H1 (cell line): ENCODE results near the gene GRAMD1B. TPM values are rescaled to one million over a fixed set of nuclear protein-coding genes. Genes with fewer than 3 reads are reported as not detected.

ENCODE experiments used
- CTCF ChIA-PET: fragments of 300-600 bp; sonication (Branson Sonifier 250); formaldehyde crosslinking; loops from one replicate; lab custom pipeline; 2021; ENCODE audit not compliant: partially characterized antibody; lab: Charles Lee
- POLR2A ChIA-PET: fragments of 300-600 bp; sonication (Branson Sonifier 250); formaldehyde crosslinking; loops from one replicate; lab custom pipeline; 2021; ENCODE audit warnings: inconsistent platforms; ENCODE audit not compliant: partially characterized antibody; lab: Charles Lee
- DNase-seq, 2 experiments: peaks; one replicate each; pipeline versions ENCODE4 v3.0.0 to v3.0.0-alpha.2; 2010 to 2022; ENCODE audit warnings: low spot score in 2 of 2, low read depth in 1 of 2, mixed read lengths in 1 of 2
- FAIRE-seq: peaks from 2 replicates; lab custom pipeline; 2011; peaks lifted over from hg19 to GRCh38; lab: Jason Lieb, UNC
- H2AFZ ChIP-seq: 2 replicates; pipeline ENCODE4 v1.8.1; 2012; ENCODE audit warnings: low read length, inconsistent platforms
- H2AK5ac ChIP-seq: 2 replicates; pipeline ENCODE4 v1.6.1; 2013; ENCODE audit warnings: low read depth, low read length
- H2BK120ac ChIP-seq: replicated peaks from 2 replicates; pipeline ENCODE3; 2013; ENCODE audit warnings: low read depth, low read length, inconsistent platforms
- H2BK12ac ChIP-seq: 2 replicates; pipeline ENCODE4 v1.6.1; 2013; ENCODE audit warnings: low read depth, low read length
- H2BK15ac ChIP-seq: 2 replicates; pipeline ENCODE4 v1.6.1; 2013; ENCODE audit warnings: low read length
- H2BK20ac ChIP-seq: 2 replicates; pipeline ENCODE4 v1.6.1; 2013; ENCODE audit warnings: low read length
- H2BK5ac ChIP-seq: 2 replicates; pipeline ENCODE4 v1.6.1; 2013; ENCODE audit warnings: low read depth, low read length
- H3K14ac ChIP-seq: 2 replicates; pipeline ENCODE4 v1.6.1; 2013; ENCODE audit warnings: inconsistent platforms; ENCODE audit not compliant: insufficient read length
- H3K18ac ChIP-seq: 2 replicates; pipeline ENCODE4 v1.6.1; 2013; ENCODE audit warnings: low read length; ENCODE audit errors: extremely low read depth
- H3K23ac ChIP-seq: 2 replicates; pipeline ENCODE4 v1.6.1; 2013; ENCODE audit warnings: inconsistent platforms; ENCODE audit not compliant: insufficient read length
- H3K23me2 ChIP-seq: 2 replicates; pipeline ENCODE4 v1.6.1; 2013; ENCODE audit warnings: low read depth, low read length
- H3K27ac ChIP-seq: 2 replicates; pipeline ENCODE4 v1.6.1; 2011; ENCODE audit warnings: low read depth, low read length, inconsistent platforms
- H3K27me3 ChIP-seq, 4 experiments: replicated peaks in 1 of 4; 1 replicate in 1 of 4; 2 replicates in 3 of 4; pipeline versions ENCODE4 v1.6.1 to v1.8.1; 2011 to 2013; ENCODE audit warnings: low read length in 3 of 4, mild to moderate bottlenecking in 3 of 4, inconsistent platforms in 2 of 4, mixed read lengths in 2 of 4, moderate library complexity in 1 of 4; ENCODE audit not compliant: control insufficient read depth in 3 of 4, insufficient read depth in 3 of 4; ENCODE audit errors: extremely low read depth in 1 of 4
- H3K36me3 ChIP-seq, 4 experiments: 2 replicates each; pipeline versions ENCODE4 v1.6.1 to v1.8.1; 2011 to 2013; ENCODE audit warnings: mild to moderate bottlenecking in 4 of 4, low read length in 3 of 4, moderate library complexity in 2 of 4, control low read depth in 1 of 4, inconsistent platforms in 1 of 4; ENCODE audit not compliant: insufficient read depth in 4 of 4, control insufficient read depth in 2 of 4
- H3K4ac ChIP-seq: replicated peaks from 2 replicates; pipeline ENCODE3; 2013; ENCODE audit warnings: low read length, low read depth, mixed read lengths, inconsistent platforms; ENCODE audit not compliant: insufficient read length
- H3K4me1 ChIP-seq, 4 experiments: replicated peaks in 1 of 4; 1 replicate in 1 of 4; 2 replicates in 3 of 4; pipeline versions ENCODE4 v1.6.1 to v1.8.1; 2011 to 2013; ENCODE audit warnings: low read length in 3 of 4, inconsistent platforms in 2 of 4, mixed read lengths in 1 of 4; ENCODE audit not compliant: insufficient read depth in 4 of 4, control insufficient read depth in 3 of 4
- H3K4me2 ChIP-seq, 2 experiments: 2 replicates each; pipeline versions ENCODE4 v1.6.1 to v1.8.1; 2011 to 2013; ENCODE audit warnings: low read depth in 2 of 2, low read length in 2 of 2, control low read depth in 1 of 2, inconsistent platforms in 1 of 2, mild to moderate bottlenecking in 1 of 2; ENCODE audit not compliant: insufficient read depth in 1 of 2
- H3K4me3 ChIP-seq, 4 experiments: fragments of 200-600, 300-600 bp in 1 of 4; sonication (generic), shearing (Covaris generic), sonication (Bioruptor Twin) in 1 of 4; 2 replicates each; pipeline versions ENCODE4 v1.5.1 to v1.8.1; 2011 to 2016; ENCODE audit warnings: low read length in 4 of 4, low read depth in 3 of 4, control low read depth in 2 of 4, inconsistent platforms in 2 of 4, mild to moderate bottlenecking in 2 of 4, mixed read lengths in 1 of 4, moderate library complexity in 1 of 4; ENCODE audit not compliant: insufficient read depth in 2 of 4; ENCODE audit errors: extremely low read depth in 1 of 4
- H3K56ac ChIP-seq: replicated peaks from 2 replicates; pipeline ENCODE3; 2013; ENCODE audit warnings: low read depth, mild to moderate bottlenecking, mixed read lengths, low read length, inconsistent platforms; ENCODE audit not compliant: insufficient read length
- H3K79me1 ChIP-seq: 2 replicates; pipeline ENCODE4 v1.6.1; 2013; ENCODE audit warnings: low read depth, low read length, control low read depth
- H3K79me2 ChIP-seq, 2 experiments: 2 replicates each; pipeline versions ENCODE4 v1.6.1 to v1.8.1; 2012 to 2013; ENCODE audit warnings: low read length in 2 of 2, mild to moderate bottlenecking in 2 of 2, inconsistent platforms in 1 of 2; ENCODE audit not compliant: insufficient read depth in 2 of 2, control insufficient read depth in 1 of 2
- H3K9ac ChIP-seq, 4 experiments: replicated peaks in 1 of 4; 1 replicate in 1 of 4; 2 replicates in 3 of 4; pipeline versions ENCODE4 v1.6.1 to v1.8.1; 2011 to 2013; ENCODE audit warnings: low read depth in 3 of 4, low read length in 3 of 4, control low read depth in 2 of 4, mild to moderate bottlenecking in 2 of 4, moderate library complexity in 2 of 4, inconsistent platforms in 1 of 4; ENCODE audit errors: extremely low read depth in 1 of 4
- H3K9me3 ChIP-seq, 2 experiments: 2 replicates each; pipeline versions ENCODE4 v1.6.1 to v1.8.1; 2012 to 2013; ENCODE audit warnings: mild to moderate bottlenecking in 2 of 2, moderate library complexity in 2 of 2, control low read depth in 1 of 2, inconsistent platforms in 1 of 2, low read depth in 1 of 2, low read length in 1 of 2, mixed read lengths in 1 of 2; ENCODE audit not compliant: insufficient read depth in 2 of 2
- H4K20me1 ChIP-seq, 2 experiments: replicated peaks in 1 of 2; 2 replicates each; pipeline versions ENCODE3 to v1.8.1; 2011 to 2013; ENCODE audit warnings: inconsistent platforms in 2 of 2, low read length in 2 of 2, mild to moderate bottlenecking in 1 of 2; ENCODE audit not compliant: insufficient read depth in 2 of 2, control insufficient read depth in 1 of 2
- H4K5ac ChIP-seq: 2 replicates; pipeline ENCODE4 v1.6.1; 2013; ENCODE audit warnings: low read length, low read depth, mixed read lengths, inconsistent platforms; ENCODE audit not compliant: insufficient read length
- H4K8ac ChIP-seq: 2 replicates; pipeline ENCODE4 v1.8.0; 2013; ENCODE audit warnings: mild to moderate bottlenecking, moderate library complexity, low read length, inconsistent platforms; ENCODE audit not compliant: insufficient read depth; ENCODE audit errors: extremely low read depth
- H4K91ac ChIP-seq: replicated peaks from 2 replicates; pipeline ENCODE3; 2013; ENCODE audit warnings: low read length, mixed read lengths, inconsistent platforms; ENCODE audit not compliant: insufficient read length
- ASH2L ChIP-seq: fragments of 200-600, 300-600 bp; sonication (generic); IDR thresholded peaks from one replicate; pipeline ENCODE4 v1.7.1; 2017; ENCODE audit warnings: low read length
- CBX8 ChIP-seq: fragments of 300-800, 300-1000 bp; sonication (generic); IDR thresholded peaks from 2 replicates; pipeline ENCODE4 v1.7.1; 2016; ENCODE audit warnings: low read depth, low read length, borderline replicate concordance
- CHD2 ChIP-seq: IDR thresholded peaks from 2 replicates; pipeline ENCODE4 v1.6.1; 2012; ENCODE audit warnings: low read length, improper control_type of control experiment
- CTBP2 ChIP-seq: IDR thresholded peaks from 2 replicates; pipeline ENCODE4 v1.7.0; 2011; ENCODE audit warnings: borderline replicate concordance, mild to moderate bottlenecking, moderate library complexity, mixed read lengths, low read length; ENCODE audit not compliant: insufficient read depth, insufficient read length
- EZH2 ChIP-seq: fragments of 200-600 bp; sonication (generic); IDR thresholded peaks from 2 replicates; pipeline ENCODE4 v1.7.1; 2012; ENCODE audit warnings: low read depth, mild to moderate bottlenecking, moderate library complexity, low read length, inconsistent platforms; ENCODE audit not compliant: severe bottlenecking
- FOSL1 ChIP-seq: IDR thresholded peaks from 2 replicates; pipeline ENCODE4 v1.6.1; 2011; ENCODE audit warnings: mild to moderate bottlenecking, low read depth, low read length, moderate library complexity; ENCODE audit not compliant: insufficient read depth
- GABPA ChIP-seq: IDR thresholded peaks from 2 replicates; pipeline ENCODE4 v1.6.1; 2011; ENCODE audit warnings: mild to moderate bottlenecking, low read length, moderate library complexity, borderline replicate concordance; ENCODE audit not compliant: insufficient read depth
- KDM4A ChIP-seq: IDR thresholded peaks from one replicate; pipeline ENCODE4 v1.7.1; 2012; ENCODE audit warnings: low read depth, mild to moderate bottlenecking, moderate library complexity, low read length, inconsistent platforms; ENCODE audit not compliant: severe bottlenecking
- RFX5 ChIP-seq: IDR thresholded peaks from 2 replicates; pipeline ENCODE4 v1.6.1; 2011; ENCODE audit warnings: low read depth, low read length, improper control_type of control experiment, borderline replicate concordance
- SP1 ChIP-seq: IDR thresholded peaks from 2 replicates; pipeline ENCODE4 v1.6.1; 2011; ENCODE audit warnings: low read depth, low read length
- TCF12 ChIP-seq: IDR thresholded peaks from 2 replicates; pipeline ENCODE4 v1.6.1; 2011; ENCODE audit warnings: low read depth, mild to moderate bottlenecking, low read length
- WGBS, 2 experiments: shearing (Covaris generic) in 1 of 2; methylation state at CpG; one replicate each; pipeline versions ENCODE4 v1.1.6 to v1.1.7; 2013 to 2015; ENCODE audit warnings: low lambda C conversion rate in 2 of 2, mixed read lengths in 2 of 2, inconsistent platforms in 1 of 2, low coverage in 1 of 2, missing lambda C conversion rate in 1 of 2; ENCODE audit not compliant: insufficient replicate concordance in 2 of 2, insufficient coverage in 1 of 2, insufficient read length in 1 of 2; ENCODE audit errors: extremely low coverage in 1 of 2, missing lambda C conversion rate in 1 of 2; 5-methylcytosine and 5-hydroxymethylcytosine counted together
- polyA plus RNA-seq, 7 experiments: library from polyadenylated mRNA; depleted of rRNA in 3 of 7; stranded (reverse) in 5 of 7; unstranded in 2 of 7; fragments of >200 nt in 5 of 7; fragments of 200-250 nt in 2 of 7; gene quantifications; 1 replicate in 5 of 7; 2 replicates in 1 of 7; 4 replicates in 1 of 7; pipeline versions ENCODE4 v1.2.1 to v1.2.3, GENCODE V29; 2011 to 2013; ENCODE audit warnings: missing spikeins in 2 of 7, mixed read lengths in 2 of 7
- total RNA-seq: library from RNA; stranded (reverse); fragmentation: NEBNext Ultra II Directional; extraction: Animal tissue kit (Norgen Biotek cat#: 25700); gene quantifications from 2 replicates; pipeline ENCODE4 v1.2.1, GENCODE V29; 2021

Gene GRAMD1B
- total and polyA plus RNA-seq, 2 of the 8 experiments (the other 6 are each of a cell fraction or from before 2014, with no cell fraction given), result 10.1 to 21.2 TPM

DNA sequence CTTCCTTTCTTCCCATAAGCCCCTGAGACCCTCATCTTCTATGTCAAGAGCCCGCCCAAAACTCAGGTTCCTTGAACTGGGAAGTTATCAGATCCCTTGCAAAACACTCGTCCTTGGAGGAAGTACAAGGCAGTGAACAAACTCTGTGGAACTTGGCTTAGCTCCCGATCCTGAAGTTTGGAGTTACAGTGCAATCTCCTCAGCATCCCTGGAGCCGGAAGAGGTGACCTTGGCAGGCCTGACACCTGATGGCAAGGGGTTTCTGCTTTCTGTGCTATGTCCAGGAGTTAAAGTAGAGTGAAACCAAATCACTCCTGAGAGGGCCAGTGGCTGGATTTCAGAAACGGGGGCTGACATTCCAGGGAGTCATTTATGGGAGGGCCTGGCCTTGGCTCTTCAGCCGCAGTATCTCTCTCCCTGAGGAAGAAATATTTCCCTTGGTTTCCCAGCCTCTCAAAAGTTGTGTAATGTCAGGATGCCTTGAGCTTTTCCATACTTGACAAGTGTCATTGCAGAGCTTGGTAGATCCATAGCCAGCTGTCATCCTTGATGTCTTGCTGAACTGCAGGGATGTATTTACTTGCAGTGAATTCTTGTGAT is 1.9 kb upstream of the GRAMD1B start:
- peaks cover 0 to 15% of the 10 kb centered on the region in 2 experiments; a peak in 2 of 4 replicates for H3K79me2 ChIP-seq
- H3K4me2 ChIP-seq, result no peak overlapping the region
- no peak overlapping the region for H2BK120ac ChIP-seq
- DNase-seq (no peak), FAIRE-seq (no peak)
- H3K14ac ChIP-seq, result no peak overlapping the region
- no peaks in the 10 kb centered on the region for H3K79me1 ChIP-seq
- 84% methylated on average over 5 of the region's 6 CpGs; no CpG with 5 or more reads in 1 of the 2 experiments for WGBS, 2 experiments
- H3K23ac ChIP-seq, result no peak overlapping the region
- H3K27ac ChIP-seq, result no peak overlapping the region
- no peak overlapping the region for H2BK20ac ChIP-seq
- ChIA-PET POLR2A (interaction anchor here (0.6 to 1.5 kb wide), 3 partner anchors 21 to 154 kb away, joined by 3 to 5 read pairs (median 3); no protein-coding TSS in a partner anchor), CTCF (interaction anchor here (1.1 to 6.0 kb wide), 5 partner anchors 12 to 50 kb away, joined by 5 to 57 read pairs (median 11); no protein-coding TSS in a partner anchor)
- H4K91ac ChIP-seq, result no peak overlapping the region
- H3K18ac ChIP-seq, result no peak overlapping the region
- H2BK5ac ChIP-seq, result no peak overlapping the region
- H4K8ac ChIP-seq, result no peak overlapping the region
- H2BK15ac ChIP-seq, result no peak overlapping the region
- H3K36me3 ChIP-seq, result no peaks in the 10 kb centered on the region
- no peak overlapping the region for H2AK5ac ChIP-seq
- H3K4ac ChIP-seq, result no peak overlapping the region
- H2AFZ ChIP-seq, result no peak overlapping the region
- peaks cover 5% of the 10 kb centered on the region; the same call in 1 of the 2 replicates for H3K23me2 ChIP-seq
- no peak overlapping the region for H3K9ac ChIP-seq
- no peaks in the 10 kb centered on the region for H3K9me3 ChIP-seq
- H3K56ac ChIP-seq, result no peak overlapping the region
- H3K27me3 ChIP-seq, result peaks cover 0 to 18% (median under 1%) of the 10 kb centered on the region in 4 experiments; a peak in 4 of 7 replicates
- H3K4me3 ChIP-seq, result no peak overlapping the region
- H3K4me1 ChIP-seq, result peaks cover 12 to 18% (median 14%) of the 10 kb centered on the region in 4 experiments
- H2BK12ac ChIP-seq, result no peak overlapping the region
- no peak overlapping the region for H4K5ac ChIP-seq
- peaks cover 0 to 4% of the 10 kb centered on the region in 2 experiments for H4K20me1 ChIP-seq
- TF ChIP-seq CTBP2 (no peak), CBX8 (no peak), GABPA (no peak), RFX5 (no peak), TCF12 (no peak), FOSL1 (no peak), EZH2 (no peak), CHD2 (no peak), KDM4A (no peak), SP1 (no peak), ASH2L (no peak)
